GM23338 (cell line): ENCODE measurements around the gene EPHB1.

Experiments
- EZH2 ChIP-seq: fragments of 200-600 bp; sonication (generic); IDR thresholded peaks from one replicate; pipeline ENCODE4 v1.8.0; 2017; ENCODE audit warnings: antibody characterized with exemption, mild to moderate bottlenecking, low read depth; ENCODE audit not compliant: unreplicated experiment
- JUNB ChIP-seq: IDR thresholded peaks from one replicate; pipeline ENCODE4 v1.6.1; 2016; ENCODE audit warnings: antibody characterized with exemption; ENCODE audit not compliant: unreplicated experiment
- POLR2AphosphoS5 ChIP-seq: IDR thresholded peaks from 2 replicates; pipeline ENCODE4 v1.6.1; 2016; ENCODE audit warnings: antibody characterized with exemption, low read depth
- ZNF331 ChIP-seq: fragments of 250-450 bp; sonication (Bioruptor Pico); IDR thresholded peaks from 2 replicates; pipeline ENCODE4 v1.5.0; 2020; ENCODE audit warnings: low read depth, mild to moderate bottlenecking, moderate library complexity
- TF ChIP-seq, protein P1 (sequence below): fragments of 250-450 bp; sonication (Bioruptor Pico); IDR thresholded peaks from 2 replicates; pipeline ENCODE4 v1.5.0; 2020; ENCODE audit warnings: mild to moderate bottlenecking, moderate library complexity
- TF ChIP-seq, protein P2 (sequence below), 2 experiments: fragments of 200-600 bp in 1 of 2; sonication (generic) in 1 of 2; conservative IDR thresholded peaks; 2 replicates each; pipeline versions ENCODE4 v1.5.1 to v1.6.1; 2016 to 2017; ENCODE audit warnings: antibody characterized with exemption in 2 of 2, low read depth in 2 of 2, mild to moderate bottlenecking in 2 of 2, moderate library complexity in 1 of 2
- TF ChIP-seq, protein P3 (sequence below): IDR thresholded peaks from 2 replicates; pipeline ENCODE4 v1.6.1; 2016; ENCODE audit warnings: antibody characterized with exemption
- TF ChIP-seq, protein P4 (sequence below): IDR thresholded peaks from one replicate; pipeline ENCODE4 v1.6.1; 2018; ENCODE audit warnings: antibody characterized with exemption; ENCODE audit not compliant: unreplicated experiment

DNA sequence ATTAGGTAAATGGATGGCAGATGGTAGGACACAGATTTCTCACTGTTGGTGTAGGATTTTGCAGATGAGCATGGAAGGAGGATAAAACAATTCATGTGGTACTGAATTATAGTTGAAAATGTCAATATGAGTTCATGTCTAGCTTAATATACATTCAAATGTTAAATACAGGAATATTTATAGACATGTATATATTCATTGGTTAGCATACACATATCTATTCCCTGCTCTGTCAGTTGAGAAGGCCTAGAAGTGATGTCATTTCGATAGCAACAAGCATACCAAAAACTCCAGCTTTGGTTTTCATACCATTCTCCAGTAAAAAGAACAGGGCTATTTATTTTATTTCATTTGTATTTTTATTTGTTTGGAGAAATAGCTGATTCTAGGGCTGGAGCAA lies 497.1 kb downstream of the EPHB1 start:
- TF ChIP-seq, protein P1, sequence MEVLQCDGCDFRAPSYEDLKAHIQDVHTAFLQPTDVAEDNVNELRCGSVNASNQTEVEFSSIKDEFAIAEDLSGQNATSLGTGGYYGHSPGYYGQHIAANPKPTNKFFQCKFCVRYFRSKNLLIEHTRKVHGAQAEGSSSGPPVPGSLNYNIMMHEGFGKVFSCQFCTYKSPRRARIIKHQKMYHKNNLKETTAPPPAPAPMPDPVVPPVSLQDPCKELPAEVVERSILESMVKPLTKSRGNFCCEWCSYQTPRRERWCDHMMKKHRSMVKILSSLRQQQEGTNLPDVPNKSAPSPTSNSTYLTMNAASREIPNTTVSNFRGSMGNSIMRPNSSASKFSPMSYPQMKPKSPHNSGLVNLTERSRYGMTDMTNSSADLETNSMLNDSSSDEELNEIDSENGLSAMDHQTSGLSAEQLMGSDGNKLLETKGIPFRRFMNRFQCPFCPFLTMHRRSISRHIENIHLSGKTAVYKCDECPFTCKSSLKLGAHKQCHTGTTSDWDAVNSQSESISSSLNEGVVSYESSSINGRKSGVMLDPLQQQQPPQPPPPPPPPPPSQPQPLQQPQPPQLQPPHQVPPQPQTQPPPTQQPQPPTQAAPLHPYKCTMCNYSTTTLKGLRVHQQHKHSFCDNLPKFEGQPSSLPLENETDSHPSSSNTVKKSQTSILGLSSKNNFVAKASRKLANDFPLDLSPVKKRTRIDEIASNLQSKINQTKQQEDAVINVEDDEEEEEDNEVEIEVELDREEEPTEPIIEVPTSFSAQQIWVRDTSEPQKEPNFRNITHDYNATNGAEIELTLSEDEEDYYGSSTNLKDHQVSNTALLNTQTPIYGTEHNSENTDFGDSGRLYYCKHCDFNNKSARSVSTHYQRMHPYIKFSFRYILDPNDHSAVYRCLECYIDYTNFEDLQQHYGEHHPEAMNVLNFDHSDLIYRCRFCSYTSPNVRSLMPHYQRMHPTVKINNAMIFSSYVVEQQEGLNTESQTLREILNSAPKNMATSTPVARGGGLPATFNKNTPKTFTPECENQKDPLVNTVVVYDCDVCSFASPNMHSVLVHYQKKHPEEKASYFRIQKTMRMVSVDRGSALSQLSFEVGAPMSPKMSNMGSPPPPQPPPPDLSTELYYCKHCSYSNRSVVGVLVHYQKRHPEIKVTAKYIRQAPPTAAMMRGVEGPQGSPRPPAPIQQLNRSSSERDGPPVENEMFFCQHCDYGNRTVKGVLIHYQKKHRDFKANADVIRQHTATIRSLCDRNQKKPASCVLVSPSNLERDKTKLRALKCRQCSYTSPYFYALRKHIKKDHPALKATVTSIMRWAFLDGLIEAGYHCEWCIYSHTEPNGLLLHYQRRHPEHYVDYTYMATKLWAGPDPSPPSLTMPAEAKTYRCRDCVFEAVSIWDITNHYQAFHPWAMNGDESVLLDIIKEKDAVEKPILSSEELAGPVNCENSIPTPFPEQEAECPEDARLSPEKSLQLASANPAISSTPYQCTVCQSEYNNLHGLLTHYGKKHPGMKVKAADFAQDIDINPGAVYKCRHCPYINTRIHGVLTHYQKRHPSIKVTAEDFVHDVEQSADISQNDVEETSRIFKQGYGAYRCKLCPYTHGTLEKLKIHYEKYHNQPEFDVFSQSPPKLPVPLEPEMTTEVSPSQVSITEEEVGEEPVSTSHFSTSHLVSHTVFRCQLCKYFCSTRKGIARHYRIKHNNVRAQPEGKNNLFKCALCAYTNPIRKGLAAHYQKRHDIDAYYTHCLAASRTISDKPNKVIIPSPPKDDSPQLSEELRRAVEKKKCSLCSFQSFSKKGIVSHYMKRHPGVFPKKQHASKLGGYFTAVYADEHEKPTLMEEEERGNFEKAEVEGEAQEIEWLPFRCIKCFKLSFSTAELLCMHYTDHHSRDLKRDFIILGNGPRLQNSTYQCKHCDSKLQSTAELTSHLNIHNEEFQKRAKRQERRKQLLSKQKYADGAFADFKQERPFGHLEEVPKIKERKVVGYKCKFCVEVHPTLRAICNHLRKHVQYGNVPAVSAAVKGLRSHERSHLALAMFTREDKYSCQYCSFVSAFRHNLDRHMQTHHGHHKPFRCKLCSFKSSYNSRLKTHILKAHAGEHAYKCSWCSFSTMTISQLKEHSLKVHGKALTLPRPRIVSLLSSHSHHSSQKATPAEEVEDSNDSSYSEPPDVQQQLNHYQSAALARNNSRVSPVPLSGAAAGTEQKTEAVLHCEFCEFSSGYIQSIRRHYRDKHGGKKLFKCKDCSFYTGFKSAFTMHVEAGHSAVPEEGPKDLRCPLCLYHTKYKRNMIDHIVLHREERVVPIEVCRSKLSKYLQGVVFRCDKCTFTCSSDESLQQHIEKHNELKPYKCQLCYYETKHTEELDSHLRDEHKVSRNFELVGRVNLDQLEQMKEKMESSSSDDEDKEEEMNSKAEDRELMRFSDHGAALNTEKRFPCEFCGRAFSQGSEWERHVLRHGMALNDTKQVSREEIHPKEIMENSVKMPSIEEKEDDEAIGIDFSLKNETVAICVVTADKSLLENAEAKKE (CRISPR knock-in tag), result no peak
- TF ChIP-seq JUNB (no peak), POLR2AphosphoS5 (no peak), EZH2 (no peak), ZNF331 (no peak)
- TF ChIP-seq, protein P2, sequence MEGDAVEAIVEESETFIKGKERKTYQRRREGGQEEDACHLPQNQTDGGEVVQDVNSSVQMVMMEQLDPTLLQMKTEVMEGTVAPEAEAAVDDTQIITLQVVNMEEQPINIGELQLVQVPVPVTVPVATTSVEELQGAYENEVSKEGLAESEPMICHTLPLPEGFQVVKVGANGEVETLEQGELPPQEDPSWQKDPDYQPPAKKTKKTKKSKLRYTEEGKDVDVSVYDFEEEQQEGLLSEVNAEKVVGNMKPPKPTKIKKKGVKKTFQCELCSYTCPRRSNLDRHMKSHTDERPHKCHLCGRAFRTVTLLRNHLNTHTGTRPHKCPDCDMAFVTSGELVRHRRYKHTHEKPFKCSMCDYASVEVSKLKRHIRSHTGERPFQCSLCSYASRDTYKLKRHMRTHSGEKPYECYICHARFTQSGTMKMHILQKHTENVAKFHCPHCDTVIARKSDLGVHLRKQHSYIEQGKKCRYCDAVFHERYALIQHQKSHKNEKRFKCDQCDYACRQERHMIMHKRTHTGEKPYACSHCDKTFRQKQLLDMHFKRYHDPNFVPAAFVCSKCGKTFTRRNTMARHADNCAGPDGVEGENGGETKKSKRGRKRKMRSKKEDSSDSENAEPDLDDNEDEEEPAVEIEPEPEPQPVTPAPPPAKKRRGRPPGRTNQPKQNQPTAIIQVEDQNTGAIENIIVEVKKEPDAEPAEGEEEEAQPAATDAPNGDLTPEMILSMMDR (conservative IDR thresholded peaks at IDR 0.05; ENCODE audit: low read depth in 2 of 2), result no peak
- TF ChIP-seq, protein P3, sequence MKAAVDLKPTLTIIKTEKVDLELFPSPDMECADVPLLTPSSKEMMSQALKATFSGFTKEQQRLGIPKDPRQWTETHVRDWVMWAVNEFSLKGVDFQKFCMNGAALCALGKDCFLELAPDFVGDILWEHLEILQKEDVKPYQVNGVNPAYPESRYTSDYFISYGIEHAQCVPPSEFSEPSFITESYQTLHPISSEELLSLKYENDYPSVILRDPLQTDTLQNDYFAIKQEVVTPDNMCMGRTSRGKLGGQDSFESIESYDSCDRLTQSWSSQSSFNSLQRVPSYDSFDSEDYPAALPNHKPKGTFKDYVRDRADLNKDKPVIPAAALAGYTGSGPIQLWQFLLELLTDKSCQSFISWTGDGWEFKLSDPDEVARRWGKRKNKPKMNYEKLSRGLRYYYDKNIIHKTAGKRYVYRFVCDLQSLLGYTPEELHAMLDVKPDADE, result no peak
- TF ChIP-seq, protein P4, sequence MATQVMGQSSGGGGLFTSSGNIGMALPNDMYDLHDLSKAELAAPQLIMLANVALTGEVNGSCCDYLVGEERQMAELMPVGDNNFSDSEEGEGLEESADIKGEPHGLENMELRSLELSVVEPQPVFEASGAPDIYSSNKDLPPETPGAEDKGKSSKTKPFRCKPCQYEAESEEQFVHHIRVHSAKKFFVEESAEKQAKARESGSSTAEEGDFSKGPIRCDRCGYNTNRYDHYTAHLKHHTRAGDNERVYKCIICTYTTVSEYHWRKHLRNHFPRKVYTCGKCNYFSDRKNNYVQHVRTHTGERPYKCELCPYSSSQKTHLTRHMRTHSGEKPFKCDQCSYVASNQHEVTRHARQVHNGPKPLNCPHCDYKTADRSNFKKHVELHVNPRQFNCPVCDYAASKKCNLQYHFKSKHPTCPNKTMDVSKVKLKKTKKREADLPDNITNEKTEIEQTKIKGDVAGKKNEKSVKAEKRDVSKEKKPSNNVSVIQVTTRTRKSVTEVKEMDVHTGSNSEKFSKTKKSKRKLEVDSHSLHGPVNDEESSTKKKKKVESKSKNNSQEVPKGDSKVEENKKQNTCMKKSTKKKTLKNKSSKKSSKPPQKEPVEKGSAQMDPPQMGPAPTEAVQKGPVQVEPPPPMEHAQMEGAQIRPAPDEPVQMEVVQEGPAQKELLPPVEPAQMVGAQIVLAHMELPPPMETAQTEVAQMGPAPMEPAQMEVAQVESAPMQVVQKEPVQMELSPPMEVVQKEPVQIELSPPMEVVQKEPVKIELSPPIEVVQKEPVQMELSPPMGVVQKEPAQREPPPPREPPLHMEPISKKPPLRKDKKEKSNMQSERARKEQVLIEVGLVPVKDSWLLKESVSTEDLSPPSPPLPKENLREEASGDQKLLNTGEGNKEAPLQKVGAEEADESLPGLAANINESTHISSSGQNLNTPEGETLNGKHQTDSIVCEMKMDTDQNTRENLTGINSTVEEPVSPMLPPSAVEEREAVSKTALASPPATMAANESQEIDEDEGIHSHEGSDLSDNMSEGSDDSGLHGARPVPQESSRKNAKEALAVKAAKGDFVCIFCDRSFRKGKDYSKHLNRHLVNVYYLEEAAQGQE, result no peak
